HG03108 (cell line): ENCODE data around the gene NINL.

Experiments used
- ATAC-seq: cut with Tn5 transposase; IDR thresholded peaks from one replicate; pipeline ENCODE4 v1.9.1; 2021; ENCODE audit warnings: moderate library complexity; ENCODE audit not compliant: unreplicated experiment

The NINL gene

DNA sequence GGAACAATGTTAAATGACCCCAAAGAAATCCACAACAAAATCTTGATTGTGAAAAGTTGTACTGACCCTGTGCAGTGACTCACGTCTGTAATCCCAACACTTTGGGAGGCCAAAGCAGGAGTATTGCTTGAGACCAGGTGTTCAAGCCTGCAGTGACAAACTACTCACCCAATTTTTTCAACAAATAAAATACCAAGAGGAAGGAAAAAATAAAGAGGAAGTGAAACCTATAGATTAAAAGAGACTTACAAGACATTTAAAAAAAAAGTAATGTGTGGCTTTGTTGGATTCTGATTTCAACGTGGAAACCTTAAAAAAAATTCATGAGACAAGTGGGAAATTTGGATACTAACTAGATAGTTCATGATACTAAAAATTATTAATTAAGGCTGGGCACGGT, 146.0 kb downstream of the NINL start:
- no peak for ATAC-seq

GRCh38 chr20:25437153-25437581, 148.2 kb downstream of the NINL start:
- no peak for ATAC-seq

DNA sequence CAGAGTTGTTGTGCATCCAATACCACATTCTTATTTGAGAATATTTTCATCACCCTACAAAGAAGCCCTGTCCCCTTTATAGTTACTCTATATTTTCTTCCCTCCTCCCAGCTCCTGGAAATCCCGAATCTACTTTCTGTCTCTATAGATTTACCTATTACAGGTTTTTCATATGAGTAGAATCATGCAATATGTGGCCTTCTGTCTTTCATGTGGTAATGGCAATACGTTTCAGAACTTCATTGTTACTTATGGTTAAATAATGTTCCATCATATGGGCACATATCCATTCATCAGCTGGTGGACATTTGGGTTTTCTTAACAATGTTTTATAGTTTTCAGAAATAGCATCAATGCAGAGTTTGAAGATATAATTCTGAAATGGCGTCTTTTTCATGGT, 160.8 kb downstream of the NINL start:
- ATAC-seq: no peak

DNA sequence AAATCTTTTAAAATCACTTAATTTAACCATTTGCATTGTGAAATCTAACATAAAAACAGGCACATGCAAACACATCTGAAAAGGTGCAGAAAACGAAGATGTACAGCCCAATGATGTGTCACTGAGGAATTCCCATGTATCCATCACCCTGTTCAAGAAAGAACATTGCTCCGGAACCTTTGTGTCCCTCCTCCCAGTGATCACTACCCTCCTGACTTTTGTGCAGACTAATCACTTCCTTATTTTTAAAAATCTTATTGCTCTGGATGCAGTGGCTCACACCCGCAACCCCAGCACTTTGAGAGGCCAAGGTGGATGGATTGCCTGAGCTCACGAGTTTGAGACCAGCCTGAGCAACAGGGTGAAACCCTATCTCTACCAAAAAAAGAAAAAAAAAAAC, 163.3 kb downstream of the NINL start:
- no peak for ATAC-seq

DNA sequence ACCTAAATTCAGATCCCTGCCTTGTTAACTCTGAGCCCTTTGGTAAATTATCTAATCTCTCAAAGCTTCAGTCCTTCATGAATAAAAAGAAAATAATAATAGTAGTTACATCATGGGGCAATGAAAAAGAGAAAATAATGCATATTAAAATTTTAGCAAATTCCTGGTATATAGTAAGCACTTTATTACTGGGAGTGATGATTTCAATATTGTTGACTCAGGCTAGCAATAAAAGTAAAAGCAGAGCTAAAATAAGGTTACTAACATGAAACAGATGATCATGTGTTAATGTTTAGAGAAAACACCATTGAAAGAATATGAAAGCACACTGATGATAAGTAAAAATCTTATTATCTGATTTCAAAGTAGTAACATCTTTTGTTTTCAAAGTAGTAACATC, 164.2 kb downstream of the NINL start:
- ATAC-seq: no peak

- ATAC-seq: no peak
These were observed 166.6 kb downstream of the NINL start for GRCh38 chr20:25418776-25419175.

DNA sequence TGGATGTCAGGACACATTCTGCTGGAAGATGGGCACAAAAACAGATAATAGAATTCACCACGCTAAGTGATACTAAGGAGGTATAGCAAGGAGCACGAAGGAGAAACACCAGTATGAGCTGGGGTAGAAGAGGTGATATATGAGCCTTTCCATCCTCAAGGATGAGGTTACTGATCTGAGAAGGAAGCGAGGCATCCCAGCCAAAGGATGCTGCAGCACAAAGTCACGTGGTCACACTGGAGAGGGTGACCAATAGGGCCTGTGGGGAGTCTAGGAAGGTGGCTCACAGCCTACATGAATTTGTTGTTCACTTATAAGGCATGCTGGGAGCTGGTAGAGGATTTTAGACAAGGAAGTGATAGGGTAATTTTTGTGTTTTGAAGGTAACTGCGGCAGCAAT, 176.4 kb downstream of the NINL start:
- ATAC-seq: no peak

DNA sequence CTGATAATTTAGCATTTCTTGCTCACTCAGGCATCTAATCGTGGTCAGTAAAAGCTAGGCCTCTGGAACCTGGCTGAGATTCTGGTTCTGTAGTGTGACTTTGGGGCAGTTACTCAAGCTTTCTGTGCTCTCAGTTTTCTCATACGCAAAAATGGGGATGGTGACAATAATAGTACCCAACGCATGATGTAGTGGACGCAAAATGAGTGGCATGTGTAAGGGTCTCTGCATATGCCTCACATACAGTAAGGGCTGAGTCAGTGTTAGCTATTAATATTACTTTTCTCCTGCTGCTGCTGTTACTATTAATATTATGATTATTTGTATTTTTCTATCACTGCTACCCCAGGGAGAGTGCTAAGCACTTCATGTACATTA, 177.2 kb downstream of the NINL start:
- ATAC-seq: no peak

DNA sequence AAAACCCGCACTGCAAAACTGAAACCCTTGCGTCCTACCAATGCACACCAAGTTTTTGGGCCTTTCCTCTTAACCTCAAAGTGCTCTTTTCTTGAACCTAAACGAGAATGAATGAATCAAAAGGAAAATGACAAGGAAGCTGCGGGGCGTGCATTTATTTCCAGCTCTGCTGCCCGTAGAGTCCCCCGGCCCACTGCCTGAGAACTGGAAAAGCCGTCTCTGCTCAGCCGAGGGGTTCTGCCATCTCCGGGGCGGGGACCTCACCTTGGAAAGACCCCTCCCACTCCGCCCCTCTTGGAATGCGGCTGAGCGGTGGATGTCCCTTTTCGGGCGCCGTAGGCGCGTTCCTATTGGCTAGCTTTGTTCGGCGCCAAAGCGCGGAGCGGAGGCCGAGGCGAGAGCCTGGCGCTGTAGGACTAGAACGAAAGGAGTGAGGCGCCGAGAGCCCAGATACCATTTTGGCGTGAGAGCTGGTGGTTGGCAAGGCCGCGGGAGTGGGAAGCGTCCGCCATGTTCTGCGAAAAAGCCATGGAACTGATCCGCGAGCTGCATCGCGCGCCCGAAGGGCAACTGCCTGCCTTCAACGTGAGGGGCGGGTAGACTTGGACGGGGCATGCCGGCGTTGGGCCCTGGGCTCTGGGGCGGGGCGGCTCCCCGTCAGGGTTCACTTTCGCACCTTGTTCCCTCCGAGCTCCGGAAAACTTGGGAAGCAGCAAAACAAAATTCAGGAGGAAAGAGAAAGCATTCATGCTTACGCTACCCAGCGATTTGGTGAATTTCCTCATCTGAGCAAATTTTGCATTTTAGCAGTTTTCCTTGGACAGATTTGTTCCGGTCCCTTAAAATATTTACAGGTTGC, 177.8 kb downstream of the NINL start, which contains the start of gene GINS1:
TSS of gene GINS1 (plus strand) at position 363 of the 859 bp plus-strand sequence. CDS start at position 511, 148 bp downstream.
- ATAC-seq: peak; percentile 86
